HG03066 (cell line): Measurements from ENCODE around the gene ATG10.
"Not testable (repeated sequence)": the region's sequence is repeated elsewhere in the genome, so short reads cannot be mapped to it uniquely, and the experiment has no call there.

Experiments used
- ATAC-seq: cut with Tn5 transposase; IDR thresholded peaks from one replicate; pipeline ENCODE4 v1.9.1; 2021; ENCODE audit warnings: low read depth; ENCODE audit not compliant: unreplicated experiment

ATG10 gene

GRCh38 chr5:82267297-82267933 lies 295.6 kb downstream of the ATG10 start:
- ATAC-seq: not testable (repeated sequence)

- ATAC-seq: not testable (repeated sequence)
These were observed 297.5 kb downstream of the ATG10 start for GRCh38 chr5:82269363-82269762.

- ATAC-seq: not testable (repeated sequence)
These were observed 300.9 kb downstream of the ATG10 start for GRCh38 chr5:82272571-82273356.

- ATAC-seq: not testable (repeated sequence)
These were observed 301.6 kb downstream of the ATG10 start for GRCh38 chr5:82273426-82273825.

- ATAC-seq: no peak
These were observed 302.8 kb downstream of the ATG10 start for GRCh38 chr5:82274343-82275211.

GRCh38 chr5:82275216-82275664 lies 303.4 kb downstream of the ATG10 start:
- no peak for ATAC-seq

- no peak for ATAC-seq
These were observed 305.2 kb downstream of the ATG10 start for GRCh38 chr5:82276800-82277612.

GRCh38 chr5:82277613-82277986 lies 305.8 kb downstream of the ATG10 start:
- no peak for ATAC-seq

GRCh38 chr5:82277987-82278710 lies 306.3 kb downstream of the ATG10 start, which contains the start of gene RPS23:
Gene RPS23 (minus strand): TSS chr5:82278354. CDS start chr5:82278323, 31 bp downstream.
- ATAC-seq: peak; percentile 89

- ATAC-seq: no peak
These were observed 307.0 kb downstream of the ATG10 start for GRCh38 chr5:82278711-82279370.

- no peak for ATAC-seq
These were observed 312.1 kb downstream of the ATG10 start for GRCh38 chr5:82283893-82284292.

- ATAC-seq: no peak
These were observed 313.4 kb downstream of the ATG10 start for GRCh38 chr5:82285206-82285605.

- ATAC-seq: no peak
These were observed 315.8 kb downstream of the ATG10 start for GRCh38 chr5:82287625-82288024.

- ATAC-seq: no peak
These were observed 318.2 kb downstream of the ATG10 start for GRCh38 chr5:82290005-82290404.

- no peak for ATAC-seq
These were observed 319.1 kb downstream of the ATG10 start for GRCh38 chr5:82290908-82291307.

- ATAC-seq: no peak
These were observed 319.6 kb downstream of the ATG10 start for GRCh38 chr5:82291420-82291819.

- ATAC-seq: no peak
These were observed 323.3 kb downstream of the ATG10 start for GRCh38 chr5:82295144-82295543.

- ATAC-seq: no peak
These were observed 324.2 kb downstream of the ATG10 start for GRCh38 chr5:82295959-82296531.

GRCh38 chr5:82296929-82297328 lies 325.1 kb downstream of the ATG10 start:
- no peak for ATAC-seq
